ENCODE data around the gene GCK.

DNA sequence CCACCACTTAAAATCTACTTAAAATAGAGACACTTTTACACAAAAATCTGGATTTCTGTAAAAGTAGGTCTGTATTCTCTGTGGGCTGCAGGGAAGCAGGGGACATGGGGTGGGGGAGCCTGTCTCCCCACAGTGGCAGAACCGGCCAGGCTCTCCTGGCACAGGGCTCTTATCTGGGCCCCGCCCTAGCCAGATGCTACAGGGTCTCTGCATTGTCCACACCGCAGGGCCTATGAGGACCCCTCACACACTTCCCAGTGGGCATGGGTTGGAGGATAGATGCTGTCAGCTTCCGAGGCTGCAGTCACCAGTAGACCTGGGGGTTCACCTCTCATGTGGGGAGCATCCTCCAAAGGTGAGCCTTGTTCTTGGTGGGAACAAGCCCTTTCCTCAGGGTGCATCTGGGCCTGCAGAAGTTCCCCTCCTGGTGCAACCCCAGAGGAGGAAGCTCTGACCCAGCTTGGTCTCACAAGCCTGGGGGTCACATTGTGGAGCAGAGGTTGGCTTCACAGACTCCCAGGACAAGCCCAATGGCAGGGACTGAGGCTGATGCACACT lies 32.7 kb downstream of the GCK start:
- TF ChIP-seq POLR2AphosphoS5 (IDR thresholded peaks at IDR 0.05; ENCODE audit: low read depth, low read length) = no peak
- no peak for TF ChIP-seq FOXP2 (optimal IDR thresholded peaks at IDR 0.05; ENCODE audit: borderline replicate concordance, extremely low read depth, extremely low read length, insufficient read depth)
